H1 (cell line): ENCODE data around the gene TCAP. TPM values are rescaled to one million over a fixed set of nuclear protein-coding genes. Genes with fewer than 3 reads are reported as not detected.

ENCODE experiments used
- CTCF ChIA-PET: fragments of 300-600 bp; sonication (Branson Sonifier 250); formaldehyde crosslinking; loops from one replicate; lab custom pipeline; 2021; ENCODE audit not compliant: partially characterized antibody; lab: Charles Lee
- POLR2A ChIA-PET: fragments of 300-600 bp; sonication (Branson Sonifier 250); formaldehyde crosslinking; loops from one replicate; lab custom pipeline; 2021; ENCODE audit warnings: inconsistent platforms; ENCODE audit not compliant: partially characterized antibody; lab: Charles Lee
- DNase-seq, 2 experiments: peaks; one replicate each; pipeline versions ENCODE4 v3.0.0 to v3.0.0-alpha.2; 2010 to 2022; ENCODE audit warnings: low spot score in 2 of 2, low read depth in 1 of 2, mixed read lengths in 1 of 2
- FAIRE-seq: peaks from 2 replicates; lab custom pipeline; 2011; peaks lifted over from hg19 to GRCh38; lab: Jason Lieb, UNC
- H2AFZ ChIP-seq: 2 replicates; pipeline ENCODE4 v1.8.1; 2012; ENCODE audit warnings: low read length, inconsistent platforms
- H2AK5ac ChIP-seq: 2 replicates; pipeline ENCODE4 v1.6.1; 2013; ENCODE audit warnings: low read depth, low read length
- H2BK120ac ChIP-seq: replicated peaks from 2 replicates; pipeline ENCODE3; 2013; ENCODE audit warnings: low read depth, low read length, inconsistent platforms
- H2BK12ac ChIP-seq: 2 replicates; pipeline ENCODE4 v1.6.1; 2013; ENCODE audit warnings: low read depth, low read length
- H2BK15ac ChIP-seq: 2 replicates; pipeline ENCODE4 v1.6.1; 2013; ENCODE audit warnings: low read length
- H2BK20ac ChIP-seq: 2 replicates; pipeline ENCODE4 v1.6.1; 2013; ENCODE audit warnings: low read length
- H2BK5ac ChIP-seq: 2 replicates; pipeline ENCODE4 v1.6.1; 2013; ENCODE audit warnings: low read depth, low read length
- H3K14ac ChIP-seq: 2 replicates; pipeline ENCODE4 v1.6.1; 2013; ENCODE audit warnings: inconsistent platforms; ENCODE audit not compliant: insufficient read length
- H3K18ac ChIP-seq: 2 replicates; pipeline ENCODE4 v1.6.1; 2013; ENCODE audit warnings: low read length; ENCODE audit errors: extremely low read depth
- H3K23ac ChIP-seq: 2 replicates; pipeline ENCODE4 v1.6.1; 2013; ENCODE audit warnings: inconsistent platforms; ENCODE audit not compliant: insufficient read length
- H3K23me2 ChIP-seq: 2 replicates; pipeline ENCODE4 v1.6.1; 2013; ENCODE audit warnings: low read depth, low read length
- H3K27ac ChIP-seq: 2 replicates; pipeline ENCODE4 v1.6.1; 2011; ENCODE audit warnings: low read depth, low read length, inconsistent platforms
- H3K27me3 ChIP-seq, 4 experiments: replicated peaks in 1 of 4; 1 replicate in 1 of 4; 2 replicates in 3 of 4; pipeline versions ENCODE4 v1.6.1 to v1.8.1; 2011 to 2013; ENCODE audit warnings: low read length in 3 of 4, mild to moderate bottlenecking in 3 of 4, inconsistent platforms in 2 of 4, mixed read lengths in 2 of 4, moderate library complexity in 1 of 4; ENCODE audit not compliant: control insufficient read depth in 3 of 4, insufficient read depth in 3 of 4; ENCODE audit errors: extremely low read depth in 1 of 4
- H3K36me3 ChIP-seq, 4 experiments: 2 replicates each; pipeline versions ENCODE4 v1.6.1 to v1.8.1; 2011 to 2013; ENCODE audit warnings: mild to moderate bottlenecking in 4 of 4, low read length in 3 of 4, moderate library complexity in 2 of 4, control low read depth in 1 of 4, inconsistent platforms in 1 of 4; ENCODE audit not compliant: insufficient read depth in 4 of 4, control insufficient read depth in 2 of 4
- H3K4ac ChIP-seq: replicated peaks from 2 replicates; pipeline ENCODE3; 2013; ENCODE audit warnings: low read length, low read depth, mixed read lengths, inconsistent platforms; ENCODE audit not compliant: insufficient read length
- H3K4me1 ChIP-seq, 4 experiments: replicated peaks in 1 of 4; 1 replicate in 1 of 4; 2 replicates in 3 of 4; pipeline versions ENCODE4 v1.6.1 to v1.8.1; 2011 to 2013; ENCODE audit warnings: low read length in 3 of 4, inconsistent platforms in 2 of 4, mixed read lengths in 1 of 4; ENCODE audit not compliant: insufficient read depth in 4 of 4, control insufficient read depth in 3 of 4
- H3K4me2 ChIP-seq, 2 experiments: 2 replicates each; pipeline versions ENCODE4 v1.6.1 to v1.8.1; 2011 to 2013; ENCODE audit warnings: low read depth in 2 of 2, low read length in 2 of 2, control low read depth in 1 of 2, inconsistent platforms in 1 of 2, mild to moderate bottlenecking in 1 of 2; ENCODE audit not compliant: insufficient read depth in 1 of 2
- H3K4me3 ChIP-seq, 4 experiments: fragments of 200-600, 300-600 bp in 1 of 4; sonication (generic), shearing (Covaris generic), sonication (Bioruptor Twin) in 1 of 4; 2 replicates each; pipeline versions ENCODE4 v1.5.1 to v1.8.1; 2011 to 2016; ENCODE audit warnings: low read length in 4 of 4, low read depth in 3 of 4, control low read depth in 2 of 4, inconsistent platforms in 2 of 4, mild to moderate bottlenecking in 2 of 4, mixed read lengths in 1 of 4, moderate library complexity in 1 of 4; ENCODE audit not compliant: insufficient read depth in 2 of 4; ENCODE audit errors: extremely low read depth in 1 of 4
- H3K56ac ChIP-seq: replicated peaks from 2 replicates; pipeline ENCODE3; 2013; ENCODE audit warnings: low read depth, mild to moderate bottlenecking, mixed read lengths, low read length, inconsistent platforms; ENCODE audit not compliant: insufficient read length
- H3K79me1 ChIP-seq: 2 replicates; pipeline ENCODE4 v1.6.1; 2013; ENCODE audit warnings: low read depth, low read length, control low read depth
- H3K79me2 ChIP-seq, 2 experiments: 2 replicates each; pipeline versions ENCODE4 v1.6.1 to v1.8.1; 2012 to 2013; ENCODE audit warnings: low read length in 2 of 2, mild to moderate bottlenecking in 2 of 2, inconsistent platforms in 1 of 2; ENCODE audit not compliant: insufficient read depth in 2 of 2, control insufficient read depth in 1 of 2
- H3K9ac ChIP-seq, 4 experiments: replicated peaks in 1 of 4; 1 replicate in 1 of 4; 2 replicates in 3 of 4; pipeline versions ENCODE4 v1.6.1 to v1.8.1; 2011 to 2013; ENCODE audit warnings: low read depth in 3 of 4, low read length in 3 of 4, control low read depth in 2 of 4, mild to moderate bottlenecking in 2 of 4, moderate library complexity in 2 of 4, inconsistent platforms in 1 of 4; ENCODE audit errors: extremely low read depth in 1 of 4
- H3K9me3 ChIP-seq, 2 experiments: 2 replicates each; pipeline versions ENCODE4 v1.6.1 to v1.8.1; 2012 to 2013; ENCODE audit warnings: mild to moderate bottlenecking in 2 of 2, moderate library complexity in 2 of 2, control low read depth in 1 of 2, inconsistent platforms in 1 of 2, low read depth in 1 of 2, low read length in 1 of 2, mixed read lengths in 1 of 2; ENCODE audit not compliant: insufficient read depth in 2 of 2
- H4K20me1 ChIP-seq, 2 experiments: replicated peaks in 1 of 2; 2 replicates each; pipeline versions ENCODE3 to v1.8.1; 2011 to 2013; ENCODE audit warnings: inconsistent platforms in 2 of 2, low read length in 2 of 2, mild to moderate bottlenecking in 1 of 2; ENCODE audit not compliant: insufficient read depth in 2 of 2, control insufficient read depth in 1 of 2
- H4K5ac ChIP-seq: 2 replicates; pipeline ENCODE4 v1.6.1; 2013; ENCODE audit warnings: low read length, low read depth, mixed read lengths, inconsistent platforms; ENCODE audit not compliant: insufficient read length
- H4K8ac ChIP-seq: 2 replicates; pipeline ENCODE4 v1.8.0; 2013; ENCODE audit warnings: mild to moderate bottlenecking, moderate library complexity, low read length, inconsistent platforms; ENCODE audit not compliant: insufficient read depth; ENCODE audit errors: extremely low read depth
- H4K91ac ChIP-seq: replicated peaks from 2 replicates; pipeline ENCODE3; 2013; ENCODE audit warnings: low read length, mixed read lengths, inconsistent platforms; ENCODE audit not compliant: insufficient read length
- BRCA1 ChIP-seq: IDR thresholded peaks from 2 replicates; pipeline ENCODE4 v1.6.1; 2012; ENCODE audit warnings: low read depth, low read length, improper control_type of control experiment
- CREB1 ChIP-seq: IDR thresholded peaks from 2 replicates; pipeline ENCODE4 v1.6.1; 2012; ENCODE audit warnings: inconsistent platforms
- HDAC6 ChIP-seq: IDR thresholded peaks from one replicate; pipeline ENCODE4 v1.7.1; 2012; ENCODE audit warnings: low read depth, mild to moderate bottlenecking, inconsistent platforms, low read length, moderate library complexity
- JUND ChIP-seq: IDR thresholded peaks from 2 replicates; pipeline ENCODE4 v1.6.1; 2011; ENCODE audit warnings: mild to moderate bottlenecking, improper control_type of control experiment, low read length
- TCF12 ChIP-seq: IDR thresholded peaks from 2 replicates; pipeline ENCODE4 v1.6.1; 2011; ENCODE audit warnings: low read depth, mild to moderate bottlenecking, low read length
- WGBS, 2 experiments: shearing (Covaris generic) in 1 of 2; methylation state at CpG; one replicate each; pipeline versions ENCODE4 v1.1.6 to v1.1.7; 2013 to 2015; ENCODE audit warnings: low lambda C conversion rate in 2 of 2, mixed read lengths in 2 of 2, inconsistent platforms in 1 of 2, low coverage in 1 of 2, missing lambda C conversion rate in 1 of 2; ENCODE audit not compliant: insufficient replicate concordance in 2 of 2, insufficient coverage in 1 of 2, insufficient read length in 1 of 2; ENCODE audit errors: extremely low coverage in 1 of 2, missing lambda C conversion rate in 1 of 2; 5-methylcytosine and 5-hydroxymethylcytosine counted together
- polyA plus RNA-seq, 7 experiments: library from polyadenylated mRNA; depleted of rRNA in 3 of 7; stranded (reverse) in 5 of 7; unstranded in 2 of 7; fragments of >200 nt in 5 of 7; fragments of 200-250 nt in 2 of 7; gene quantifications; 1 replicate in 5 of 7; 2 replicates in 1 of 7; 4 replicates in 1 of 7; pipeline versions ENCODE4 v1.2.1 to v1.2.3, GENCODE V29; 2011 to 2013; ENCODE audit warnings: missing spikeins in 2 of 7, mixed read lengths in 2 of 7
- total RNA-seq: library from RNA; stranded (reverse); fragmentation: NEBNext Ultra II Directional; extraction: Animal tissue kit (Norgen Biotek cat#: 25700); gene quantifications from 2 replicates; pipeline ENCODE4 v1.2.1, GENCODE V29; 2021

Gene TCAP
- total and polyA plus RNA-seq, 2 of the 8 experiments (the other 6 are each of a cell fraction or from before 2014, with no cell fraction given) = 0.82 to 1.4 TPM

DNA sequence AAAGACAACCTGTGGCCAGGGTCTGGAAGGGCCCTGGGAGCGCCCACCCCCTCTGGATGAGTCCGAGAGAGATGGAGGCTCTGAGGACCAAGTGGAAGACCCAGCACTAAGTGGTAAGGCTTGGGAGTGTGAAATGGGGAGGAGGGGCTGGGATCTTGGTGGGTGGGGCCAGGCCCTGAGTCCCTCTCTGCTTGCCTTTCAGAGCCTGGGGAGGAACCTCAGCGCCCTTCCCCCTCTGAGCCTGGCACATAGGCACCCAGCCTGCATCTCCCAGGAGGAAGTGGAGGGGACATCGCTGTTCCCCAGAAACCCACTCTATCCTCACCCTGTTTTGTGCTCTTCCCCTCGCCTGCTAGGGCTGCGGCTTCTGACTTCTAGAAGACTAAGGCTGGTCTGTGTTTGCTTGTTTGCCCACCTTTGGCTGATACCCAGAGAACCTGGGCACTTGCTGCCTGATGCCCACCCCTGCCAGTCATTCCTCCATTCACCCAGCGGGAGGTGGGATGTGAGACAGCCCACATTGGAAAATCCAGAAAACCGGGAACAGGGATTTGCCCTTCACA, 29.5 kb upstream of the TCAP start:
- peak overlapping the region; percentile 95; the same call in 1 of the 2 replicates for H2BK15ac ChIP-seq
- no peak overlapping the region for H3K56ac ChIP-seq
- no peak overlapping the region for H2AK5ac ChIP-seq
- H3K79me2 ChIP-seq = peaks cover 8 to 33% of the 10 kb centered on the region in 2 experiments
- no peak overlapping the region for H2BK120ac ChIP-seq
- H2BK5ac ChIP-seq = peak overlapping the region; percentile 78; the same call in 1 of the 2 replicates
- no peak overlapping the region for H3K9ac ChIP-seq
- TF ChIP-seq HDAC6 (no peak), CREB1 (no peak), JUND (no peak), TCF12 (no peak), BRCA1 (no peak)
- FAIRE-seq (no peak), DNase-seq (no peak)
- H2BK20ac ChIP-seq = no peak overlapping the region
- H2BK12ac ChIP-seq = peak overlapping the region; percentile 75; the same call in 1 of the 2 replicates
- no peak overlapping the region for H3K4me3 ChIP-seq
- peaks cover 0 to 7% of the 10 kb centered on the region in 2 experiments for H4K20me1 ChIP-seq
- H3K27me3 ChIP-seq = 0 out of 7 replicates have a peak, but pooled peaks cover 0 to 3% (median 0%) of the 10 kb centered on the region in 4 experiments
- peaks cover 14% of the 10 kb centered on the region for H3K79me1 ChIP-seq
- H3K4me2 ChIP-seq = peak overlapping the region in 1 of 2 experiments; percentile 97; a peak in 1 of 4 replicates
- H3K27ac ChIP-seq = no peak overlapping the region
- no peaks in the 10 kb centered on the region for H3K36me3 ChIP-seq
- H4K5ac ChIP-seq = no peak overlapping the region
- H4K8ac ChIP-seq = no peak overlapping the region
- peaks cover 17 to 52% (median 37%) of the 10 kb centered on the region in 4 experiments for H3K4me1 ChIP-seq
- no peaks in the 10 kb centered on the region for H3K9me3 ChIP-seq
- ChIA-PET CTCF (interaction anchor here (0.6 to 49.2 kb wide), 7 partner anchors 4 to 120 kb away, joined by 3 to 1885 read pairs (median 18); partner anchors contain the start of genes ERBB2, PGAP3, PNMT and PPP1R1B), POLR2A (interaction anchor here (0.9 to 1.7 kb wide), 4 partner anchors 19 to 60 kb away, joined by 3 to 5 read pairs (median 4); partner anchors contain the start of gene PGAP3)
- H4K91ac ChIP-seq = peak overlapping the region; percentile 5
- 82% methylated on average over 8 of the region's 8 CpGs; no CpG with 5 or more reads in 1 of the 2 experiments for WGBS, 2 experiments
- no peak overlapping the region for H3K14ac ChIP-seq
- no peak overlapping the region for H3K23ac ChIP-seq
- H3K23me2 ChIP-seq = peaks cover 8% of the 10 kb centered on the region; the same call in 1 of the 2 replicates
- no peak overlapping the region for H2AFZ ChIP-seq
- no peak overlapping the region for H3K18ac ChIP-seq
- no peak overlapping the region for H3K4ac ChIP-seq
